Activated T-cell treated with anti-CD3 and anti-CD28 coated beads, Interleukin-2, amount 50 U/mL, for 48 hours (primary cell): Measurements from ENCODE around the gene PPP1R9B.

ENCODE experiments used
- DNase-seq, 2 experiments: peaks; one replicate each; pipeline ENCODE4 v3.0.0-alpha.2; 2020

PPP1R9B gene

GRCh38 chr17:50171371-50172071 is 21.0 kb upstream of the PPP1R9B start:
- DNase-seq, result no peak

- DNase-seq, result peak in 1 of 2 experiments; percentile 43
These were observed 20.3 kb upstream of the PPP1R9B start for GRCh38 chr17:50170662-50171370.

- no peak for DNase-seq
These were observed 19.5 kb upstream of the PPP1R9B start for GRCh38 chr17:50169881-50170459.

GRCh38 chr17:50169121-50169764 is 18.8 kb upstream of the PPP1R9B start:
- DNase-seq, result peak; percentile 82 to 83

GRCh38 chr17:50168319-50168718 is 17.8 kb upstream of the PPP1R9B start:
- DNase-seq, result no peak

- DNase-seq, result no peak
These were observed 16.9 kb upstream of the PPP1R9B start for GRCh38 chr17:50167371-50167770.

- DNase-seq, result no peak
These were observed 16.2 kb upstream of the PPP1R9B start for GRCh38 chr17:50166518-50167181.

- DNase-seq, result no peak
These were observed 15.5 kb upstream of the PPP1R9B start, which contains the start of gene SGCA for GRCh38 chr17:50165867-50166517. Gene SGCA (plus strand): TSS chr17:50166005. CDS start chr17:50166041, 36 bp downstream.

- no peak for DNase-seq
These were observed 15.0 kb upstream of the PPP1R9B start for GRCh38 chr17:50165466-50165865.

- DNase-seq, result no peak
These were observed 14.6 kb upstream of the PPP1R9B start for GRCh38 chr17:50165066-50165465.

GRCh38 chr17:50164697-50164988 is 14.2 kb upstream of the PPP1R9B start:
- no peak for DNase-seq

GRCh38 chr17:50163843-50164696 is 13.6 kb upstream of the PPP1R9B start:
- no peak for DNase-seq

GRCh38 chr17:50162466-50163254 is 12.2 kb upstream of the PPP1R9B start:
- no peak for DNase-seq

GRCh38 chr17:50161911-50162288 is 11.4 kb upstream of the PPP1R9B start:
- DNase-seq, result no peak

- DNase-seq, result peak; percentile 99
These were observed 10.8 kb upstream of the PPP1R9B start for GRCh38 chr17:50161023-50161910.

- DNase-seq, result no peak
These were observed 7.4 kb upstream of the PPP1R9B start for GRCh38 chr17:50157891-50158290.

- DNase-seq, result no peak
These were observed 4.8 kb upstream of the PPP1R9B start for GRCh38 chr17:50155115-50155819.

GRCh38 chr17:50154604-50155003 is 4.1 kb upstream of the PPP1R9B start:
- no peak for DNase-seq
